Esophagus muscularis mucosa (tissue), 4 donors: ENCODE results near the gene ARHGAP15. TPM values are rescaled to one million over a fixed set of nuclear protein-coding genes. Genes with fewer than 3 reads are reported as not detected.

Experiments used
- DNase-seq: peaks from one replicate; pipeline ENCODE4 v3.0.0-alpha.2; 2017; ENCODE audit errors: extremely low spot score
- H3K27ac ChIP-seq, 4 donors: fragments of 200-600 bp; sonication (generic); replicated peaks in 1 of 4; 1 replicate in 3 of 4; 2 replicates in 1 of 4; pipeline ENCODE4 v1.5.1; 2016 to 2019; ENCODE audit warnings: mild to moderate bottlenecking in 1 of 4
- H3K27me3 ChIP-seq, 4 donors: fragments of 200-600 bp; sonication (generic); one replicate each; pipeline versions ENCODE4 v1.5.1 to v1.6.0; 2016 to 2019
- H3K36me3 ChIP-seq, 4 donors: fragments of 200-600 bp; sonication (generic); one replicate each; pipeline ENCODE4 v1.5.1; 2016 to 2019
- H3K4me1 ChIP-seq, 4 donors: fragments of 200-600 bp; sonication (generic); one replicate each; pipeline ENCODE4 v1.5.1; 2016 to 2019
- H3K4me3 ChIP-seq, 4 donors: fragments of 200-600 bp; sonication (generic); 1 replicate in 2 of 4; 2 replicates in 2 of 4; pipeline ENCODE4 v1.5.1; 2016 to 2019; ENCODE audit warnings: mild to moderate bottlenecking in 4 of 4, moderate library complexity in 1 of 4
- H3K9me3 ChIP-seq, 4 donors: fragments of 200-600 bp; sonication (generic); 1 replicate in 3 of 4; 2 replicates in 1 of 4; pipeline ENCODE4 v1.5.1; 2016 to 2019
- EP300 ChIP-seq: sonication (generic); formaldehyde crosslinking; IDR thresholded peaks from one replicate; pipeline ENCODE4 v1.6.1; 2017; ENCODE audit warnings: antibody characterized with exemption
- POLR2A ChIP-seq: fragments of 450-650 bp; IDR thresholded peaks from one replicate; pipeline ENCODE4 v1.6.1; 2017; ENCODE audit warnings: antibody characterized with exemption, moderate library complexity, mild to moderate bottlenecking, low read depth
- POLR2AphosphoS5 ChIP-seq, 2 donors: sonication (generic); formaldehyde crosslinking; IDR thresholded peaks; one replicate each; pipeline ENCODE4 v1.6.1; 2017; ENCODE audit warnings: antibody characterized with exemption in 2 of 2
- WGBS: methylation state at CpG from one replicate; pipeline ENCODE4 v1.1.5; 2018; 5-methylcytosine and 5-hydroxymethylcytosine counted together
- intact Hi-C: fragments of 100-400 bp; cut with DNase I; formaldehyde crosslinking; loops from one replicate; pipeline ENCODE4 v1.15.1; 2023
- total RNA-seq, 4 donors: library from RNA; depleted of rRNA; stranded (reverse); fragments of >200 nt; gene quantifications; one replicate each; pipeline versions ENCODE4 v1.1.0 to v1.2.1, GENCODE V29; 2016
- TF ChIP-seq, protein P1 (sequence below), 3 experiments: fragments of 200-600 bp in 2 of 3; fragments of 450-650 bp in 1 of 3; sonication (generic) in 2 of 3; IDR thresholded peaks; one replicate each; pipeline ENCODE4 v1.5.1; 2017 to 2019; ENCODE audit warnings: antibody characterized with exemption in 3 of 3, mild to moderate bottlenecking in 2 of 3, moderate library complexity in 1 of 3

The ARHGAP15 gene
- total RNA-seq, 4 donors from 2014 or later = 5.4 to 13.3 (median 7.1) TPM

DNA sequence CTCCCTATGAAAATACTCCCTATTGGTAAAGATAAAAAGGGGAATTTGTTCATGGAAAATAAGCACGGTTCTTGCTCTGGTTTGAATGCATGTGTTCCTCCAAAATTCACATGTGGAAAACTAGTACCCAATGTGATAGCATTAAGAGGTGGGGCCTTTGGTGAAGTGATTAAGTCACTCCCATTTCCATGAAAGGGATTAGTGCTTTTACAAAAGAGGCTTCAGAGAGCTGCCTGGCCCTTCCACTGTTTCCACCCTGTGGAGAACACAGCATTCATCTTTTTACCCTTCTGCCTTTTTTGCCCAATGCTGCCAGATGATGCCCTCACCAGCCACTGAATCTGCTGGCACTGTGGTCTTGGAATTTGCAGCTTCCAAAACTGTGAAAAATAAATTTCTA lies 666.8 kb downstream of the ARHGAP15 start:
- H3K27me3 ChIP-seq = no peaks in the 10 kb centered on the region
- no peaks in the 10 kb centered on the region for H3K9me3 ChIP-seq
- no peak overlapping the region for H3K4me3 ChIP-seq
- DNase-seq = no peak
- no peaks in the 10 kb centered on the region for H3K36me3 ChIP-seq
- 90% methylated on average over 1 of the region's 1 CpG for WGBS
- no peak overlapping the region for H3K27ac ChIP-seq
- no peaks in the 10 kb centered on the region for H3K4me1 ChIP-seq
- TF ChIP-seq POLR2AphosphoS5 (IDR thresholded peaks at IDR 0.05) (no peak), POLR2A (no peak), EP300 (no peak)
- TF ChIP-seq, protein P1, sequence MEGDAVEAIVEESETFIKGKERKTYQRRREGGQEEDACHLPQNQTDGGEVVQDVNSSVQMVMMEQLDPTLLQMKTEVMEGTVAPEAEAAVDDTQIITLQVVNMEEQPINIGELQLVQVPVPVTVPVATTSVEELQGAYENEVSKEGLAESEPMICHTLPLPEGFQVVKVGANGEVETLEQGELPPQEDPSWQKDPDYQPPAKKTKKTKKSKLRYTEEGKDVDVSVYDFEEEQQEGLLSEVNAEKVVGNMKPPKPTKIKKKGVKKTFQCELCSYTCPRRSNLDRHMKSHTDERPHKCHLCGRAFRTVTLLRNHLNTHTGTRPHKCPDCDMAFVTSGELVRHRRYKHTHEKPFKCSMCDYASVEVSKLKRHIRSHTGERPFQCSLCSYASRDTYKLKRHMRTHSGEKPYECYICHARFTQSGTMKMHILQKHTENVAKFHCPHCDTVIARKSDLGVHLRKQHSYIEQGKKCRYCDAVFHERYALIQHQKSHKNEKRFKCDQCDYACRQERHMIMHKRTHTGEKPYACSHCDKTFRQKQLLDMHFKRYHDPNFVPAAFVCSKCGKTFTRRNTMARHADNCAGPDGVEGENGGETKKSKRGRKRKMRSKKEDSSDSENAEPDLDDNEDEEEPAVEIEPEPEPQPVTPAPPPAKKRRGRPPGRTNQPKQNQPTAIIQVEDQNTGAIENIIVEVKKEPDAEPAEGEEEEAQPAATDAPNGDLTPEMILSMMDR (IDR thresholded peaks at IDR 0.05) = no peak
- intact Hi-C loops = no loop called here

DNA sequence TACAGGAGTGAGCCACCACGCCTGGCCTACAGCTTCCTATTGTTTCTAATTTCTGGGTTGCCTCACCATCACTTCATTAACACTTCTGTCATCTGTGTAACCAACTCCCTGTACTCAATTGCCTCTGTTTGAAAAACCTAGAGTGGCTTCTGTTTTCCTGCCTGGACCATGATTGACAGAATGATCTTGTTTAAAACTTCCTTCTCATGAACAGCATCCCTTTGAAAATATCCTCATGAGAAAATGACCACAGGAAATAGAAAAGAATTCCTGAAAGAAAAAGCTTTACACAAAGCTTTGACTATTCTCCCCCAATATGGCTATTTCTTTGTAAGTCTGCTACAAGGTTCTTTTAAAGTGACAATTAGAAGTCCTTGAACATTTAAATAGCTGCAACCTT lies 672.3 kb downstream of the ARHGAP15 start:
- no peak overlapping the region for H3K4me3 ChIP-seq
- H3K27me3 ChIP-seq = no peaks in the 10 kb centered on the region
- H3K9me3 ChIP-seq = no peaks in the 10 kb centered on the region
- no peak for DNase-seq
- H3K36me3 ChIP-seq = no peaks in the 10 kb centered on the region
- intact Hi-C loops = no loop called here
- peaks cover 0 to 15% (median 7%) of the 10 kb centered on the region in 4 donors for H3K4me1 ChIP-seq
- H3K27ac ChIP-seq = no peak overlapping the region
- WGBS = 60% methylated on average over 1 of the region's 1 CpG
- TF ChIP-seq POLR2A (no peak), EP300 (no peak), POLR2AphosphoS5 (IDR thresholded peaks at IDR 0.05) (no peak)
- TF ChIP-seq, protein P1 (IDR thresholded peaks at IDR 0.05) = no peak

DNA sequence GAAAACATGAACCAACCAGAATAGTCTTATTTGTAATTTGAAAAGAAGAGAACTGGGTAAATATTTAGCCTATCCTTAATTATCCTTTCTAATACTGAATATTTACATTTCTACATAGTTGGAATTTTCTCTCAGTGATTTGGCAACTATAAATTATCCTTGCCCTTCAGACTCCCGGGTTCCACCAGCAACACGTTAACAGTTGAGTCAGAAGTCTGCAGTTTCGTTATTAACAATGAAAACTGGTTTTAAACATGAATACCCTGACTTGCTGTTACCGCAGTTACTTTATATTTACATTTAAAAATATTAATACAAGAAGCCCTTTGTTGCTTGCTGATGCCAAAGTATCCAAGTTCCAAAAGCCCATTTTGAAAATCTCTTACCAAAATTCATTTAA lies 673.0 kb downstream of the ARHGAP15 start:
- no peak for DNase-seq
- TF ChIP-seq POLR2A (no peak), POLR2AphosphoS5 (IDR thresholded peaks at IDR 0.05) (no peak), EP300 (no peak)
- TF ChIP-seq, protein P1 (IDR thresholded peaks at IDR 0.05) = no peak
- intact Hi-C loops = no loop called here
- WGBS = 41% methylated on average over 4 of the region's 4 CpGs
- Histone ChIP-seq H3K9me3 (no peaks in the 10 kb centered on the region), H3K27me3 (no peaks in the 10 kb centered on the region), H3K36me3 (no peaks in the 10 kb centered on the region), H3K4me1 (peaks cover 0 to 15% (median 7%) of the 10 kb centered on the region in 4 donors), H3K27ac (no peak overlapping the region), H3K4me3 (no peak overlapping the region)

DNA sequence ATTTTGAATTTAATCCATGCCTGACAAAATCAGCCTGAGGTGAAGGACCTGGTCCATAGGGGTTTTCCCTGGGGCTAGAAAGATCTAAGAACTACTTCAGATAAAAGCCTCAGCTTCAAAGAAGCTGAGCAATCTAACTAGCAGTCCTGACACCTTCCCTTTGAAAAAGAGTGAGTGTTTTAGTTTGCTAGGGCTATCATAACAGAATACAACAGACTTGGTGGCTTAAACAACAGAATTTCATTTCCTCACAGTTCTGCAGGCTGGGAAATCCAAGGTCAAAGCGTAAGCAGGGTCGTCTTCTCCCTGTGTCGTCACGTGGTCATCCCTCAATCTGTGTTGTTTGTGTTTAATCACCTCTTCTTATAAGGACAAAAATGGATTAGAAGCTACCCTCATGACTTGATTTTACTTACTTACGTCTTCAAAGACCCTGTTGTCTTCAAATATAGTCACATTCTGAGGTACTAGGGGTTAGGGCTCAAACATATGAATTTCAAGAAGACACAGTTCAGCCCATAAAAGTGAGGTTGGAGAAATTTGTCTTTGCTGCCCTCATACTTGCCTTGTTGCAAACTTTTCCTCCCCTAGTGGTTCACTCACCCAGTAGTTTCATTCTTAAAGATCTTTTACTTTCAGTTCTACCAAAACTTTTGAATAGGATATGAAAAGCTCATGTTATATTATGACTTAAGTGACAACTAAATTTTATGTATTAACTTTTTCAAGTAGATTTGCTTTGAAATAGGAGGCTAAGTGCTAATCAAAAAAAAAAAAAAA lies 673.8 kb downstream of the ARHGAP15 start:
- WGBS = 91% methylated on average over 5 of the region's 5 CpGs
- Histone ChIP-seq H3K36me3 (no peaks in the 10 kb centered on the region), H3K27ac (no peak overlapping the region), H3K4me3 (no peak overlapping the region), H3K4me1 (peaks cover 0 to 22% (median 7%) of the 10 kb centered on the region in 4 donors), H3K9me3 (no peaks in the 10 kb centered on the region), H3K27me3 (no peaks in the 10 kb centered on the region)
- no peak for TF ChIP-seq POLR2A
- TF ChIP-seq, protein P1 (IDR thresholded peaks at IDR 0.05) = no peak
- no peak for TF ChIP-seq POLR2AphosphoS5 (IDR thresholded peaks at IDR 0.05)
- no peak for TF ChIP-seq EP300
- DNase-seq = no peak
- intact Hi-C loops = no loop called here
